HT-29 (cell line): ENCODE data around the gene RECK. TPM values are rescaled to one million over a fixed set of nuclear protein-coding genes. Genes with fewer than 3 reads are reported as not detected.

Source experiments
- small RNA-seq: library from RNA; depleted of rRNA; stranded (forward); fragments of <200 nt; gene quantifications from one replicate; pipeline ENCODE3, GENCODE V24; 2014
- total RNA-seq: library from RNA; depleted of rRNA; stranded (reverse); fragments of >200 nt; shearing (Covaris generic); gene quantifications from 2 replicates; pipeline ENCODE4 v1.2.3, GENCODE V29; 2014; rRNA removed

Gene RECK
- total RNA-seq, 1 experiment from 2014 or later = not detected

Small RNA genes within 50 kb of the gene (small RNA-seq; reads per million reads assigned to genes)
- not detected for gene RF02275

Other genes with a start within 250 kb of the RECK start
- gene NPR2, start 245.3 kb upstream of the RECK start, total RNA-seq = 6.3 and 8.3 TPM in 2 replicates
- gene SPAG8, start 224.7 kb upstream of the RECK start, total RNA-seq = 0.78 and 1.9 TPM in 2 replicates
- gene HINT2, start 221.9 kb upstream of the RECK start, total RNA-seq = 91.2 and 98.7 TPM in 2 replicates
- gene FAM221B, start 208.2 kb upstream of the RECK start, total RNA-seq = 0.10 and 0.16 TPM in 2 replicates
- gene TMEM8B, start 207.7 kb upstream of the RECK start, total RNA-seq = 3.1 and 4.5 TPM in 2 replicates
- gene OR13J1, start 166.5 kb upstream of the RECK start, total RNA-seq = not detected in 2 replicates
- 4.1 and 7.7 TPM in 2 replicates for gene HRCT1, start 130.7 kb upstream of the RECK start, total RNA-seq
- gene SPAAR, start 127.4 kb upstream of the RECK start, total RNA-seq = 0.23 TPM in 1 of 2 replicates, not detected in the other
- not detected in 2 replicates for gene OR2S2, start 78.8 kb upstream of the RECK start, total RNA-seq
- 0.10 and 0.28 TPM in 2 replicates for gene GLIPR2, start 99.8 kb downstream of the RECK start, total RNA-seq
- not detected in 2 replicates for gene CCIN, start 132.5 kb downstream of the RECK start, total RNA-seq
- gene CLTA, start 154.0 kb downstream of the RECK start, total RNA-seq = 273 and 289 TPM in 2 replicates
- gene GNE, start 221.5 kb downstream of the RECK start, total RNA-seq = 22.1 and 24.5 TPM in 2 replicates